HG03521 (cell line): ENCODE data around the gene KCNH3.
"Not testable (repeated sequence)": the region's sequence is repeated elsewhere in the genome, so short reads cannot be mapped to it uniquely, and the experiment has no call there.

ENCODE experiments used
- ATAC-seq: cut with Tn5 transposase; IDR thresholded peaks from one replicate; pipeline ENCODE4 v1.9.1; 2021; ENCODE audit warnings: mild to moderate bottlenecking, moderate library complexity; ENCODE audit not compliant: unreplicated experiment

KCNH3 gene

DNA sequence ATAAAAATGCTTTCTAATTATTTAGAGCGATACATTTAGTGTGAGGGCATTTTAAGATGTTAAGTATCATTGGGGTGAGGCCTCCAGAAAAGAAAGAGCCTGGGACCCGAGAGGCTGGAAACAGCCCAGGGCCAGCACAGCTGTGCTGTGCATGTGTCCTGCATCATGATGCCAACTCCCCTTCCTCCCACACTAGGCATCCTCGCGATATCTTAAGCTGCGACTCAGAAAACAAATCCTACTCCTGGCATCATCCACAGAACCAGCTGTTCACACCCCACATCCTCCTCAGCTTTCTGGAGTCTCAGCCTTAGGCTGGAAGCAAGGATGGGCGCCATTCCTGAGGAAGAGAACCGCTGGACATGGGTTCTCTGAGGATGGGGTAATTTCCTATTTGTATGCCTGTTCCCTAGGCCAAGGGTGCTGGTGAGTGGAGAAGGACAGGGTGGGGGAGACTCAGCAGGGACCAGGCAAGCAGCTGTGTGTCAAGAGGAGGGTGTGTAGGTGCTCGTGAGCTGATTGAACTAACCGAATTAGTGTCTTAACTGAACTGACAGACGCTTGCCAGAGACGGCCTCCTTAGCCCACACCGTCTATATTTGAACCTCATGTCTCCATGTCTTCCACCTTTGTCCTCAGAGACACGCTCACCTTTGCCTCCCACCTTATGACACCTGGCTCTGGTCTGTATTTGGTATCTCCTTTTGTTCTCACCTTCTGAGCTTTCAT, 44.7 kb downstream of the KCNH3 start:
- no peak for ATAC-seq

- ATAC-seq: no peak
Measured at GRCh38 chr12:49584591-49584990, 45.8 kb downstream of the KCNH3 start.

DNA sequence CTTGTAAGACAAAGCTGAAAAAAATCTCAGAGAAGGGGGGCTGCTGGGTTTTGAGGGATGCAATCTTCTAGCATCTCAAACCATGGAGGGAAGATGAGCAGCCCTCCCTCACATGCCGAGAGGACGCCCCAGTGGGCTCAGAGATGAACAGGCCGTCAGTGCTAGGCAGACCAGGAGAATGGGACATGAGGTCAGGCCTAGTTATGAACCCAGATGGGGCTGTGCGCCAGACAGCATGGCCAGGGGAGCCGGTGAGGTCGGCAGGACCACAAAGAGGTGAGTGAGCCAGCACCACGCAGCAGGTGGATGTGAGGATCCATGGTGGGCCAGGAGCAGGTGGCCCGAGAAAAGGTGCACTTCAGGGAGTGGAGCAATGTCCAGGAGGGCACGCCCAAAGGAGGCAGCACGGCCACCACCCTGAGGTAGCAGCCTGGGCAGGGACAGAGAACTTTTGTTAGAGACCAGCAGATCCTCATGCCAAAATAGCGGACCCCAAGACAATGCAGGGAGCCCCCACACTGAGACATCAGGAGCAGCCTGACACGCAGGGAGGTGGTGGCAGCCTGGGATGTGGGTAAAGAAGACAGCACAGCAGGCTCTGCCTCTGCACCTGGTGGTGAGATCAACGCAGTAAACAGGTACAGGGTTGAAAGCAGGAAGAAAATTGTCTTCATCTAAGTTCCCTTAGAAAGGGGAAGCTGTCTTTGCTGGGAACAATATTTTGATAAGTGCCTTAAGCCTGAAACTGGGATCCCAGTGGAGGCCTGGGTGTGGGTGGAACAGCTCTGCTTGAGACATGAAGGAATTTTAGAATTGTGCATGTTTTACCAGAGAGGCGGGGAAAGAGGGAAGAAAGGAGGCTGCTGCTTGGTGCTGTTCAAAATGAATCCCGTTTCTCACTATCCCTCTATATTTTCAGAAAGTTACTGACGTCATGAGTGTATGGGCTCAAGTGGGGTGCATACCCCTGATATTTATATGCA, 46.9 kb downstream of the KCNH3 start:
- no peak for ATAC-seq

- ATAC-seq: no peak
Measured at GRCh38 chr12:49587174-49587908, 48.5 kb downstream of the KCNH3 start.

GRCh38 chr12:49588281-49588680, 49.5 kb downstream of the KCNH3 start:
- ATAC-seq: no peak

- no peak for ATAC-seq
Measured at GRCh38 chr12:49588721-49589516, 50.1 kb downstream of the KCNH3 start.

- ATAC-seq: no peak
Measured at GRCh38 chr12:49598527-49598926, 59.7 kb downstream of the KCNH3 start.

DNA sequence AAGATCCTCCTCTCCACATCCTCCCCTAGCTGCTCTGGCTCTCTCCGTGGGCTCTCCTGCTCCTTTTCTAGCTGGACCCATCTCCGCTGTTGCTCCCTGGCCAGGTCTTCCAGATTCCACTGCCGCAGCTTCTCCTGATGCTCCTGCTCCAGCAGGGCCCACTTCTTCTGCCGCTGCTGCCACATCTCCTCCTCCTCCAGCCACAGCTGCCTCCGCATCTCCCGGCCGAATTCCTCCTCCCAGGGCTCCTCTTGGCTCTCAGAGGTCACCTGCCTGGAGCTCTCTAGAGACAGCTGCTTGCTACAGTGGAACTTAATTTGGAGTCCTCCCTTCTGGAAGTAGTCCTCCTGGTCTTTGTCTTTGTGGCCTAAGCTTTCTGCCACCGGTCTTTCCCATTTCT, 61.1 kb downstream of the KCNH3 start:
- no peak for ATAC-seq

GRCh38 chr12:49603721-49604120, 64.9 kb downstream of the KCNH3 start:
- ATAC-seq: no peak

DNA sequence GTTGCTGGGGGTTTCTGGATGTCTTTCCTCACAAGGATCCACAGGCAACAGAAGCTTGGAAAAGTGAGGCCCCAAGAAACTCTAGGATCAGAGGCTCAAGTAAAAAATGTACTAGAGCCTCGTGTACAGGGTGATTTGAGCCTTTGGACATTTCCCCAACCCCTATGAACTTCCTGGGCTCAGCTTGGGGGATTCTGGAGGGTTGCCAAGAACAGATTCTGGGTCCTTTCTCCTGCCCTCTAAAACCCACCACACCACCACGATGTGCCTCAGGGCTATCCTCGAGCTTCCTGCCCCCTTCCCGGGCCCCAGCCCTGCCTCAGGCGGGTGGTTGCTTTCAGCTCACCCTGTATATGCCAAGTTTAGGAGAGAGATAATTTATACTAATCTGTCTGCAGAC, 66.0 kb downstream of the KCNH3 start:
- ATAC-seq: no peak

- ATAC-seq: not testable (repeated sequence)
Measured at GRCh38 chr12:49605539-49605938, 66.7 kb downstream of the KCNH3 start, which contains the start of gene FAM186B. Gene FAM186B (minus strand): TSS chr12:49605639. CDS start chr12:49605477, 162 bp downstream.
